Adrenal gland (tissue), 12 donors: Measurements from ENCODE around the gene RABL3. TPM values are rescaled to one million over a fixed set of nuclear protein-coding genes. Genes with fewer than 3 reads are reported as not detected.

Source experiments
- DNase-seq, 7 donors: peaks; one replicate each; pipeline ENCODE4 v3.0.0-alpha.2; 2019 to 2020
- H3K27ac ChIP-seq, 5 donors: fragments of 200-600 bp; sonication (generic) in 4 of 5; 1 replicate in 3 of 5; 2 replicates in 2 of 5; pipeline versions ENCODE4 v1.5.1 to v1.8.0; 2016 to 2020; ENCODE audit warnings: mild to moderate bottlenecking in 1 of 5
- H3K27me3 ChIP-seq: fragments of 200-600 bp; 2 replicates; pipeline ENCODE4 v1.8.0; 2021
- H3K36me3 ChIP-seq, 2 donors: fragments of 200-600 bp; replicated peaks in 1 of 2; 1 replicate in 1 of 2; 2 replicates in 1 of 2; pipeline versions ENCODE4 v1.5.1 to v1.8.0; 2018 to 2022
- H3K4me1 ChIP-seq, 2 donors: fragments of 200-600 bp; replicated peaks in 1 of 2; 1 replicate in 1 of 2; 2 replicates in 1 of 2; pipeline versions ENCODE4 v1.5.1 to v1.8.0; 2018 to 2021
- H3K4me3 ChIP-seq, 4 donors: fragments of 200-600 bp; sonication (generic) in 3 of 4; one replicate each; pipeline ENCODE4 v1.5.1; 2016 to 2018
- H3K9me3 ChIP-seq, 3 donors: fragments of 200-600 bp; sonication (generic) in 1 of 3; replicated peaks in 1 of 3; 1 replicate in 2 of 3; 2 replicates in 1 of 3; pipeline versions ENCODE4 v1.5.1 to v1.8.0; 2016 to 2021
- POLR2A ChIP-seq, 2 donors: fragments of 450-650 bp; IDR thresholded peaks; one replicate each; pipeline ENCODE4 v1.6.1; 2017; ENCODE audit warnings: antibody characterized with exemption in 2 of 2, mild to moderate bottlenecking in 2 of 2, moderate library complexity in 1 of 2
- WGBS, 4 donors: extraction: QIAGEN DNeasy Blood & Tissue Kit in 2 of 4; methylation state at CpG; one replicate each; pipeline versions ENCODE4 v1.1.5 to v1.1.7; 2013 to 2017; 5-methylcytosine and 5-hydroxymethylcytosine counted together
- intact Hi-C, 2 donors: fragments of 100-400 bp; cut with DNase I; formaldehyde crosslinking; loops; one replicate each; pipeline versions ENCODE4 v1.14.1 to v1.15.0; 2022 to 2023
- polyA plus RNA-seq, 3 donors: library from polyadenylated mRNA; stranded (reverse); fragments of 200-250 nt in 2 of 3; fragments of 350-450 nt in 1 of 3; fragmentation: Illumina TruSeq in 1 of 3; extraction: RNeasy Lipid Tissue Mini Kit (QIAGEN cat#74804) in 1 of 3; gene quantifications; one replicate each; pipeline ENCODE4 v1.2.3, GENCODE V29; 2013 to 2014
- total RNA-seq, 9 donors: library from RNA; depleted of rRNA in 4 of 9; stranded (reverse); fragments of >200 nt in 4 of 9; fragments of 120-200 nt in 1 of 9; fragmentation: NEBNext Ultra II Directional in 1 of 9; extraction: Animal tissue kit (Norgen Biotek cat#: 25700) in 1 of 9; gene quantifications; one replicate each; pipeline versions ENCODE4 v1.1.0 to v1.2.4, GENCODE V29; 2013 to 2023
- TF ChIP-seq, protein P1 (sequence below), 6 experiments: fragments of 450-650 bp in 4 of 6; fragments of 200-600 bp in 2 of 6; sonication (generic) in 1 of 6; IDR thresholded peaks; 1 replicate in 5 of 6; 2 replicates in 1 of 6; pipeline versions ENCODE4 v1.5.1 to v1.8.0; 2016 to 2021; ENCODE audit warnings: antibody characterized with exemption in 6 of 6, mild to moderate bottlenecking in 2 of 6, moderate library complexity in 1 of 6
- donor health status: healthy with polysubstance abuse.
- donor health status: Bipolar disorder and iron deficiency.
- donor health status: DM: yes; HTN: yes; CAD: no.
- donor health status: DM: no; HTN: no; CAD: no.
- donor health status: DM: no; HTN: no; CAD: no.
- donor health status: DM: yes; HTN: yes; CAD: no.

Gene RABL3
- total and polyA plus RNA-seq, 12 donors, result 5.8 to 94.2 (median 47.5) TPM

DNA sequence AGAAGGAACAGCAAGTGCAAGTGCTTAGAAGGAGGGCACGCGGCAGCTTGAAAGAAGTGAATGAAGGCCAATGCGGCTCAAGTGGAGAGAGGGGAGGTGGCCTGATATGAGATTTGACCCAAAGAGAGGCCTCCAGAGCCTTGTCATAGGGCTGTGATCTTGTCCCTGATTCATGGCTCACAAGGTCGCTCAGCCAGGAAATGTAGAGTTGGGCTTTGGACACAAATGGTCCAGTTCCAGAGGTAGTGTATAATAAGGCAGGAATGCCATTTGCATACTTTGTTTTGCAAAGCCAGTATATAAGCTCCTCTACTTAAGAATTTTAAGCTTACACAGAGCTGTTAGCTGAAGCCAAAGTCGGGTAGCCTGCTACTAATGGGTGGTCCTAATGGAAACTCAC, 94.0 kb downstream of the RABL3 start:
- 52 to 61% (median 54%) methylated on average over 5 of the region's 5 CpGs for WGBS, 4 donors
- peak overlapping the region in 1 of 5 donors; percentile 23 for H3K27ac ChIP-seq
- intact Hi-C loops, result no loop called here
- no peaks in the 10 kb centered on the region for H3K27me3 ChIP-seq
- DNase-seq, result peak; percentile 21 to 63 (median 57)
- H3K4me3 ChIP-seq, result no peak overlapping the region
- H3K9me3 ChIP-seq, result no peaks in the 10 kb centered on the region
- no peaks in the 10 kb centered on the region for H3K36me3 ChIP-seq
- H3K4me1 ChIP-seq, result peaks cover 5 to 9% of the 10 kb centered on the region in 2 donors
- TF ChIP-seq, protein P1, sequence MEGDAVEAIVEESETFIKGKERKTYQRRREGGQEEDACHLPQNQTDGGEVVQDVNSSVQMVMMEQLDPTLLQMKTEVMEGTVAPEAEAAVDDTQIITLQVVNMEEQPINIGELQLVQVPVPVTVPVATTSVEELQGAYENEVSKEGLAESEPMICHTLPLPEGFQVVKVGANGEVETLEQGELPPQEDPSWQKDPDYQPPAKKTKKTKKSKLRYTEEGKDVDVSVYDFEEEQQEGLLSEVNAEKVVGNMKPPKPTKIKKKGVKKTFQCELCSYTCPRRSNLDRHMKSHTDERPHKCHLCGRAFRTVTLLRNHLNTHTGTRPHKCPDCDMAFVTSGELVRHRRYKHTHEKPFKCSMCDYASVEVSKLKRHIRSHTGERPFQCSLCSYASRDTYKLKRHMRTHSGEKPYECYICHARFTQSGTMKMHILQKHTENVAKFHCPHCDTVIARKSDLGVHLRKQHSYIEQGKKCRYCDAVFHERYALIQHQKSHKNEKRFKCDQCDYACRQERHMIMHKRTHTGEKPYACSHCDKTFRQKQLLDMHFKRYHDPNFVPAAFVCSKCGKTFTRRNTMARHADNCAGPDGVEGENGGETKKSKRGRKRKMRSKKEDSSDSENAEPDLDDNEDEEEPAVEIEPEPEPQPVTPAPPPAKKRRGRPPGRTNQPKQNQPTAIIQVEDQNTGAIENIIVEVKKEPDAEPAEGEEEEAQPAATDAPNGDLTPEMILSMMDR (IDR thresholded peaks at IDR 0.05), result no peak
- TF ChIP-seq POLR2A (IDR thresholded peaks at IDR 0.05), result no peak

DNA sequence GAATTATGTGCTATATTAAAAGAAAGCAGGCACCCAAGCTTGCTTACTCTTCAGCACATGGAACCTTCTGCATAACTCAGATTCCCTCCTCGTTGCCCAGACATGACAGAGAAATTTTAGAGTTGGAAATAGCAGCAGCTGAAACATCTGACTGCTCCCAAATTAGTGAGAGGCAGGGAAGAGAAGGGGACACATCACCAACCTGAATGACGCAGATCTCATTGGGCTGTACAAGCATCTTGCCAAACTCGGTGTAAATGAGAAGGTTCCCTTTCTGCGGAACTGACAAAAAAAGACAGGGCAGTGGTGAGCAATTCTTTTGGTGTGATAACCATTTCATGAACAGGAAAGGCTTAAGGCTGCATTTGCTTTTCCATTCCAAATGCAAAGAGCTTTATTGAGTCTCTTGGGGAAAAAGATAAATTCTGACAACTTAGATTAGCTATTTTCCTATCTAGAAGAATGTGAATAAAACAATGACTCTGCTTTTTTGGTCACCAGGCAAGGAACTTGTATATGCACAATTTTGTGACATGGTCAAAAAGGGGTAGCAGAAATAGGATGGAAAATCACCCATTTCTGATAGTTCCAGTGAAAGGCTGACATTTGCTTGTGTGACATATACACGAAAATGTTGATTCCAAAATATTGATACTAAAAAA, 95.4 kb downstream of the RABL3 start:
- peaks cover 5 to 9% of the 10 kb centered on the region in 2 donors for H3K4me1 ChIP-seq
- no peaks in the 10 kb centered on the region for H3K36me3 ChIP-seq
- no peak for TF ChIP-seq POLR2A (IDR thresholded peaks at IDR 0.05)
- TF ChIP-seq, protein P1 (IDR thresholded peaks at IDR 0.05), result no peak
- H3K9me3 ChIP-seq, result no peaks in the 10 kb centered on the region
- H3K4me3 ChIP-seq, result no peak overlapping the region
- WGBS, 4 donors, result 82 to 87% (median 86%) methylated on average over 5 of the region's 5 CpGs
- intact Hi-C loops, result no loop called here
- DNase-seq, result no peak
- no peaks in the 10 kb centered on the region for H3K27me3 ChIP-seq
- H3K27ac ChIP-seq, result no peak overlapping the region

DNA sequence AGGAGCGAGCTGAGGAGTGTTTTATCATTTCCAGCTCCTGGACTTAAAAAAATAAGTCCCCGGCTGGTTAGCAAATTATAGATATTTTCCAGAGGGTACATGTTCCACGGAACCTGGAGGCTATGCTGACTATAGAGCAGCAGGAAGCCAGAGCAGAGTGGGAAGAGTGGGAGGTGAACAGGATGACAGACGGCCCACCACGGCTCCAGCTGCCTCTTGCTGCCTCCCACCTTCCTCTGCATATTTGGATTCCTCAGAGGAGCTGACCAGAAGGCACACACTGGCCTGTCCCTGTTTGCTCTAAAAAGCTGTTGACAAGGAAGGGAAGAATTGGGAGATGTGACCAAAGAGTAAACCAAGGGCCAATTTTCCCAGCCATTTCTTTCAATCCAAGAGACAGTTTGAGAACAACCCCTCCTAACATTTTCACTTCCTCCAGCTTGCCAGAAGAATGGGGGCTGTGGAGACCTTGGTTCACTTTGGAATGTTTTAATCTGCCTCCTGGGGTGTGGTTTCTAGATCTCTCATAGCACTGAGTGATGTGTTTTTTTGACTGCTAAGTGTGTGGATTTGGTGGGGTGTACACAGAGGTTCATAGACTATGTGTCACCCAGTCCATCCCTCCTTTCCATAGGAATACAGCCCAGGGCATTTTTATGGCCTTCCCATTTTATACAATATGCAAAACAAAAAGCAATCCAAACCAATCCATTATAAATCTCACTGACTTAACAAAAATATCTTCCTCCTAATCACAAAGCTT, 97.1 kb downstream of the RABL3 start:
- Histone ChIP-seq H3K4me3 (no peak overlapping the region), H3K27ac (no peak overlapping the region), H3K27me3 (no peaks in the 10 kb centered on the region), H3K4me1 (peaks cover 5 to 7% of the 10 kb centered on the region in 2 donors), H3K9me3 (no peaks in the 10 kb centered on the region), H3K36me3 (no peaks in the 10 kb centered on the region)
- WGBS, 4 donors, result 60 to 82% (median 66%) methylated on average over 5 of the region's 5 CpGs
- intact Hi-C loops, result no loop called here
- TF ChIP-seq, protein P1 (IDR thresholded peaks at IDR 0.05), result no peak
- TF ChIP-seq POLR2A (IDR thresholded peaks at IDR 0.05), result no peak
- no peak for DNase-seq

DNA sequence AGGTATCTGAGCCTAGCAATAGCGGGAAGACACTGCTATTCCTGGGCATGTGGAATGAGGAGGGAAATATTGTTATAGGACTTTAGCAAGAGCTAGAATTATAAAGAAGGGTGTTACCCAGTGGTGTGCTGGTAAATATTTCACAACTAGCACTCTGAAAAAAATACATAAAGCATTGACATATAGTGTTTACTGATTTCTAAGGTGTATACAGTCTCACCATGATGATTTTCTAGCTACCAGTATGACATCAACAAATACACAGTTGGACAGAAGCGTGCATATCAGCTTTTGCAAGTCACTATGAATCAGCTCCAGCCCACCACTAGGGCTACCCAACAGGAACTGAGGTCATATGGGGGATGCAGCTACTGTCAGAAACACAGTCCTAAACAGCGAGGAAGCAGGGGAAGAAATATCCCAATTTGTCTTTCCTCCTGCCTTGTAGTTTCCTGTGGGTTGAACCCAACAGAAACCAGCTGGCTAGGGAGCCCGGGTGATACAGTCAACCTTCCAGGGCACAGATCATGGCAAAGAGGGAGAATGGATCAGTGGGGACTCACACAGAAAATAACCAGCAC, 99.9 kb downstream of the RABL3 start:
- Histone ChIP-seq H3K27ac (no peak overlapping the region), H3K36me3 (no peaks in the 10 kb centered on the region), H3K4me1 (no peaks in the 10 kb centered on the region), H3K27me3 (no peaks in the 10 kb centered on the region), H3K4me3 (no peak overlapping the region), H3K9me3 (no peaks in the 10 kb centered on the region)
- TF ChIP-seq, protein P1 (IDR thresholded peaks at IDR 0.05), result no peak
- TF ChIP-seq POLR2A (IDR thresholded peaks at IDR 0.05), result no peak
- DNase-seq, result no peak
- WGBS, 4 donors, result 61 to 68% (median 65%) methylated on average over 3 to 4 of the region's 4 CpGs
- intact Hi-C loops, result no loop called here
